ENCODE results near the gene OGDH.
A peak's percentile ranks its signal among the peaks of the same experiment; 100 is the strongest.
"Not testable (repeated sequence)": the region's sequence is repeated elsewhere in the genome, so short reads cannot be mapped to it uniquely, and the experiment has no call there.

Gene OGDH

DNA sequence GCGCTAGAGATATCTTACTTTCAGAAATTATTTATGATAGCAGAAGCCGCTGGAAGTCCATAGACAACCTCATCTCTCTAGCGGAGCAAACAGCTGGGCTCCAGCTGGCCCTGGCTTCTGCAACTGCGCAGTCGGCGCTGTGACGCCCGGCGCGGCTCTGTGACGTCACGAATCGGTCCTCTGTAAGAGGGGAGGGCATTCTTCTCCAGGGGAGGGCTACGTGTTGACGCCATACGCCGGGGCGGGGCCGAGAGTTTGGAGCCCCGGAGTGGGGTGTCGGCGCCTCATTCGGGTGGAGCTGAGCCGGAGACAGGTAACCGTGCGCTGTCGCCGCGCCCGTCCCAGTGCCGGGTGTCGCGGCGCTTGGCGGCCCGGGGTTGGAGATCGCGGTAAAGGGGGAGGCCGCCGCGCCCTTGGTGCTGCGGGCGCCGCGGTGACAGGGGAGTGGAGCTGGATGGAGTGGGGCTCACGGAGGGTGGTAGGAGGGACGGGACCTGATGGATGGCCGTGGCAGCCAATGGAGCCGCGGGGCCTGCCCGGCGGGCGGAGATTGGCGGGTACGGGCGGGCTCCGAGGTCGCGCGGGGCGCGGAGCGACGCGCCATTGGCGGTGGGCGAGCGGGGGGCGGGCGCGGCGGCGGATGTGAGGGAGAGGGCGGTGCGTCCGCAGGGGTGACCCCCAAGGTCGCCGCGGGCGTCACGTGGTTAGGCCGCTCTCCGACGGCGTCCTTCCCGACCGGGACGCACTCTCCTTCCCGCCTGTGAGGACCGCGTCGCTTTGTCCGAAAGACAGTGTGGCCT is at the start of gene OGDH:
Gene OGDH (plus strand): TSS at position 287 of the 800 bp plus-strand sequence. CDS start 17,717 bp downstream, outside the sequence.
- peak; percentile 97 for DNase-seq

DNA sequence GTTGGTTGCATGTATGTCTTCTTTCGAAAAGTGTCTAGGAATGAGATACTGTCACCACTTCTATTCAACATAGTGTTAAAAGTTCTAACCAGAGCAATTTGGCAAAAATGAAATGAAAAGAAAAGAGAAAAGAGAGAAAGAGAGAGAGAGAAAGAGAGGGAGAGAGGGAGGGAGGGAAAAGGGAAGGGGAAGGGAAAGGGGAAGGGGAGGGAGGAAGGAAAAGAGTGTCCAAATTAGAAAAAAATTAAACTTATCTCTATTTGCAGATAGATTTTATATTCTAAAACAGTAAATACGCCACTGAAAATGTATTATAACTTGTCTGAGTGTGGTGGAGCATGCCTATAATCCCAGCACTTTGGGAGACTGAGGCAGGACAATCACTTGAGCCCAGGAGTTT is 48.9 kb upstream of the OGDH start:
- no peak for DNase-seq

DNA sequence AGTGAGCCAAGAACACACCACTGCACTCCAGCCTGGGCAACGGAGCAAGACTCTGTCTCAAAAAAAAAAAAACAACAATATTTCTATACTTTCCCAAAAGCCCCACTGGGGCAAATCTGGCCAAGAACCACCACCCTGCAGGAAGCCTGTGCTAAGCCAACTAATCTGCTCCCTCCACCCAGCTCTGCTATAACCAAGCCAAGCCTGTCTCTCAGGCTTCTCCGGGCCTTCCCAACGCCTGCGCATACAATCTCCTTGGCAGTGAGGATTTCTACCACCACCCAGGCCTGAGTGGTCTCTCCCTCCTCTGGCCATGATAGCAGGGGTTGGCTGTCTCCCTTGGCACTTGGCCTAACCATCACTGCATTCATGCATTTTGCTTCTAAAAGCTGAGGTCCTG is 46.9 kb upstream of the OGDH start:
- peak; percentile 18 for DNase-seq

DNA sequence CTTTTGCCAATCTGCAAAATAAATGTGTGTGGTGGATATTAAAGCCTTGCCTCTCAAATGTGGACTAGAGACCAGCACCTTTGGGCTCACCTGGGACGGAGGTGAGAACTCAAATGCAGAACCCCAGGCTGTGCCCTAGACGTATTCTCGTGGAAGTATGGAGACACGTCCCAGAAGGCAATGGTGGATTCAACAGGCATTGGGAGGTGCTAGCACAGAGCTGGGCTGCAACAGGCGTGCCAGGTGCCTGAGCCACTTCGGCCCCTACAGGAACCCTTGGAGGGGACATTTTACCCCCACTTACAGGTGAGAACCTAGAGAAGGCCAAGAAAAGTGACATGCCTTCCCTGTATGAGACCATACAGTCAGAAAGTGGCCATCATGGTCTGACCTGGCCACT is 44.9 kb upstream of the OGDH start:
- no peak for DNase-seq

DNA sequence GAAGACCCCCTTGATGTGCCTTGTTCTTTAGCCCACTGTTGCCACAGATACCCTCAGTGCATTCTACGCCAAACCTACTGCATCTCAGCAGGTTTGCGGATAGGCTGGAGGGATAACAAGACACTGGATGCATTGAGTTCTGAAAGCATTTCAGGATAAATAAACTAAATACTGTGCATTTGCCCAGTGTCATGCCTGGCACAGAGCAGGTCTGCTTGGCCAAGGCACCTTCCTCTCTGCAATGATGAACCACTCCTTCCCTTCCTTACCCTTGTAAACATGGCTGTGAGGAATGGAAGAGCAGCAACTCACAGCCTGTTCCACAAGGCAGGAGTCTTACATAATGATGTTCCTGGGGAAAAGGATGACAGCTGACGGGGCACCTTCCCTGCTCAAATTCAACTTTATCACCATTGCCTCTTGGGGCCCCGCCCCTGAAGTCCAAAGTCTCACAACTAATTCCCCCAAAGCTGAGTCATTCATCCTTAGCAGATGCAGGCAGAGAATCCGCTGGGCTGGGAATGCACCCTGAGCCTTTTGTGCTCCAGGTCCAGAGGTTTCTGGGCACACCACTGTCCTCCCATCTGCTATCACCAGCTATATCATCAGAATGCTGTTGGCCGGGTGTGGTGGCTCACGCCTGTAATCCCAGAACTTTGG is 44.3 kb upstream of the OGDH start:
- DNase-seq: no peak

DNA sequence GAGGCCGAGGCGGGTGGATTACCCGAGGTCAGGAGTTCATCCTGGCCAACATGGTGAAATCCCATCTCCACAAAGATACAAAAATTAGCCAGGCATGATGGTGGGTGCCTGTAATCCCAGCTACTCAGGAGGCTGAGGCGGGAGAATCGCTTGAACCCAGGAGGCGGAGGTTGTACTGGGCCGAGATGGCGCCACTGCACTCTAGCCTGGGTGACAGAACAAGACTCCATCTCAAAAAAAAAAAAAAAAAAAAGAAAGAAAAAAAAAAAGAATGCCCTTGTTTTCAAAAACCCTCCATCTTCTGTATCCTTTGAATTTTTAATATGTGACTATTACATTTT is 43.8 kb upstream of the OGDH start:
- DNase-seq: not testable (repeated sequence)

DNA sequence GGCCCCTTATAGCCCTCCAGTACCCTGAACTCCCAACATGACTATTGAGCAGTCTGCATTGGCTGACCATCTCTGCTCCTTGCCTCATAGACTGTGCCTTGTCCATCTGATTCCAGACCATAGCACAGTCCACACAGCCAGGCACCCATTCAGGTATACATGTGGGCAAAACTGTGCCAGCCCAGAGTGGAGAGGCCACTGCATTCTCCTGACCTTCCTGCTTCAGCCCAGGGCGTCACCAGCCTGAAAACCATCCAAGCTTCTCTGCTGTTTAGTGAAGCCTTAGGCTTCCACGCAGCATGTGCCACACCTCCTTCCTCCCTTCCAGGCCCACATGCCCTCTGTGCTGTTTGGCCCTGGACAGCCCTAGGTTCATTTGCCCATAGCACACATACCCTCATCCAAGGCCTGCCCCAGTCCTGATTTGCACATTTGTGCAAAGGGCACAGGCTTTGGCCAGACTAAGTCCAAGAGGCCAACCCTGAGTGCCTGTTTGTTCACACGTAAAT is 43.2 kb upstream of the OGDH start:
- DNase-seq: no peak

DNA sequence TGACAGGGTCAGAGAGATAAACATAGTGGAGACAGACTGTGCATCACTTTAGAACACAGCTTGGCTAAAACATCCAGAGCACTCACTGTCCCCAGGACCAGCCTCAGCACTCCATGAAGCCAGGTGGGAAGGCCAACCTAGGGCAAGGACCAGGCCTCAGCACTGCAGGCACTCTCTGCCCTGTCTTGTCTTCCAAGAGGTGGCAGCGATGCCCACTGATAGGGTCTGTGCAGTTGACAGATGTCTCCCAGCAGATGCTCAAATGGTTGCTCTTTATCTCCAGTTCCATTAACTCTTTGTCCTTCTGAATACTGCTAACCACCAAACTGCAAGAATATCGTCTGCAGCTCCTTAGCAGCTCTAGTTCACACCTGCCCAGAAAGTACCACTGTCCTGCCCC is 41.8 kb upstream of the OGDH start:
- no peak for DNase-seq

DNA sequence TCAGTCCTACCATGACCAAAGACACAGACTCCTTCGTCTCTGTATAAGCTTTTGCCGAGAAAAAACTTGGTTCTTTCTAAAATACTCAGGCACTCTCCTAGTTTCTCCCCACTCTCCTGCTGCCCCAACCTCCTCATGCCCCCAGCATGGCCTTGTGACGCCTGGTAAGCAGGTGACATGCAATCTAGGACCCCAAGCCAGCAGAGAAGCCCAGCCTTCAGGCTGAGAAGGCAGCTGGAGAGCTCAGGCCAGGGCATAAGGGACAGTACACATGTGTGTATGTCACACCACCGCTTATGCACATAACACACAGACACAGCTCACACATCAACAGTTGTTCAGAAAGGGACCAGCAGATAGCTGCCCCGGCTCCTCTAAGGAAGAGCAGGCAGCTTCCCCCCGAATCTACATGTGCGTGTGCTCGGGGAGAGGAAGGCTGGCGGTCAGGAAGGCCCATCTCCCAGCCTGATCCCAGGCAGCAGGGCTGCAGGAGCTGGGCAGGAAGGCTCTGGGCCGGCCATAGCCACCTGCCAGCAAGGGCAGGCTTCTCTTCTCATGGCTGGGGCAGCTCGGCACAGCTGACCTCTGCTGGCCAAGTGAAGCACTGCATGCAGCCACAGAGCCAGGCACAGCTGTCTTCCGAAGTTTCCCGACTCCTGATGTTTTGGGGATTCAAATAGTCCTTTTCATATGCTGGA is 41.2 kb upstream of the OGDH start:
- no peak for DNase-seq

DNA sequence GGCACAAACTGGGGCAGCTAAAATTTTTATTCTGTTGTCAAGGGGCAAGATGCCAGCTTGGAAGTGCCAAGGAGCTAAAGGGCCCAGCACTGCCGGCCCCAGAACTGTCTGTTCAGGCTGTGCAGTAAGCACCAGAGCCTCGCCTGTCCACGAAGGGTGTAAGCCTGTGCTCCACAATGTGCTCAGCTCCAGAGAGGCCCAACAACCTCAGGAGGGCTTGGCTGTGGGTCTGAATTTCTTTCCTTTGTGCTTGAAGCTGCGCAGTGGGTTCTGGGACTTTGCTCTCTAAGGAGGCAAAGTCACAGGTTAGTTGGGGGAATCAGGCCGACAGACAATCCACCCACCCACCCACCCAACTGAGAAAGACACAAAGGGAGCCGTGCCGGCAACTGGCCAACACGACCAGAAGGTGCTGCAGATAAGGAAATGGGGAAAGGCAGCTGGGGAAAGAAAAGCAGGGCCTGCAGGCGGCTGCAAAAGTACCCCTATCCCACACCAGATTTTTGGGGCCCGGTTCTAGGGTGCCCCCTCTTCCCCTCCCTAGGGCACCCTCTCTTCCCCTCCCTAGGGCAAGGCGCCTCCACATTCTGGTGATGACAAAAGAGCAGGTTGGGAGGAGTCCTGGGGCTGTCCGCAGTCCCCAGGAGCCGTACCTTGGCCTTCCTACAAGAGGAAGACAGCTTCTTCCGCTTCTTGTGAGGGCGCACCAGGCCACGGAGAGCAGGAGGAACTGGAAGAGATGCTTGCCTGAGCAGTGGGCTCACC is 40.5 kb upstream of the OGDH start:
- no peak for DNase-seq

DNA sequence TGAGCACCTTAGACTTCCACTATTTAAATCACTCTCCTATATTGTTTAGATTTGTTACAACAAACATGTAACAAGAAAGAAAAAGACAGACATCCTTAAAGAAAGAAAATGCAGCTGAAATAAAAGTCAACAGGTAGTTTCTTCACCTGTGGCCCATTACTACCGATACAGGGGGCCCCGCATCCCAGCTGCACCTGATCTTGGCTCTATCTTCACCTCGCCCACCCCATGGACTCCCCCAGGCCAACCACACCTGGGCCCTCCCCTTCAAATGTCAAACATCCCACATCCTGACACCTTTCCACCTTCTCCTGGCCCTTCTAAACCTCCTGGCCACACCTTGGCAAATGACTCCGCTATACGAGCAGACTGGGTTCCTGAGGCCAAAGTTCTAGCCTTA is 39.7 kb upstream of the OGDH start:
- DNase-seq: no peak

DNA sequence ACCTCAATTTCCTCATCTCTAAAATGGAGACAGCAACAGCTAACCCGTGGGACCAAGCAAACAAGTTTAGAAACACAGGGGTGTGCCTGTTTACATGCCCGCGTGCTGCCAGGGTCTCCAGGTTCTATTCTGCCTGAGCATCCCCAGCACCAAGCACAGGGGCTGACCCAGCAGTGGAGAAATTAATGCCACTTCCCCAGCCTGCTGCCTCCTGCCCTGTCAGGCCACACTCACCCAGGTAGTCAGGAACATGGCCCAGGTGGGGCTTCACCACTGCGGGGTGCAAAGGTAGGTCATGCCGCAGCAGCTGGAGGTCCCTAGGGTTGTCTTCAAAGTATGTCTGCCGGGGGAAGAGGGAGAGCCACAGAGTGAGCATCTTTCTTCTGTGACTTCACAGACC is 38.5 kb upstream of the OGDH start:
- DNase-seq: no peak

DNA sequence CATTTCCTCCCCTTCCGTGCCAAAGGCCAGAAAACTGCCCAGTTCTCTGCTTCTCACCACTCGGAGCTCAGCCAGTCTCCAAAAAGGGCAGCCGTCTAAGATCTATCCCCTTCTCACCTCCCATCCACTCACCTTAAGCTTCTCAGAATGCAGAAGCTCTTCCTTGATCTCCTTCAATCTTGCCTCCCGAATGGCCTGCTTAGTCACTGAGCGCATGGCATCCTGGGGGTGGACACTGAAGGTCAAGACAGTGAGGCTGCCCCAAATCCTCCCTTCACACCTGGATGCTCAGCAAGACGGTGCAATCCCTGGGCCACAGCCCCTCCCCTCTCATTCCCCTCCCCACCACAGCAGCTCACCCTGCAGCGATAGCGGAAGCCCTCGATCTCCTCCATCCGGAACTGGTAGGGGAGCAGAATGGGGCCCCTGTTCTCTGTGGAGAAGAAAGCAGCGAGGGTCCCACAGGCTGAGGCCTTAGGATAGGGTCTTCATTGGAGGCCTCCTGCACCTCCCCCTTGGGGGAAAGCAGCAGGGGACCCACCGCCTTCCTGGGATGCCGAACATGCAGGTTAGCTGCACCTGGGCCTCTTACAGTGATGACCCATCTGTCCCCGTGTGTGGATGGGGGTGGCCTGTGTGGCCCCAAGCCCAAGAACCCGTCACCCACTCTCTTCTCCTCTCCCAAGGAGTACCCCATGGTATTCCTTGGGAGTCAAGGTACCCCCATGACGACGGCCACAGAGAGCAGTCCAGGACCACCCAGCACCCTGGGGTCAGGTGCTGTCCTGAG is 37.5 kb upstream of the OGDH start:
- DNase-seq: no peak

DNA sequence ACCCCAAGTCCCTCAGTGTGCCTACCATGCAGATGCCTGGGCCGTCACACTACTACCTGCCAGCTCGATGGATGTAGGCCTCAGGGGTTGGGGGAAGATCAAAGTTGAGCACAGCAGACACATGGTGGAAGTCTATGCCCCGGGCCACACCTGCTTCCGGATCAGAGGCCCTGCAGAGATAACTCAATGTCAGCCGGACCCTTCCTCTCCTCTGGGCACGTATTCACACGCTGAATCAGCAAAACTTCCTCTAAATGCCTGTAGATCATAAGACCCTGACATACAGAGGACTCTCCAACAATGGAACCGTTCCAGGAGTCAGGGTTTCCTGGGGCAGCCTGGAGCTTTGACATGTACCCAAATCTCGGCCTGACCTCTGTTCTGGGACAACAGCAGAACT is 36.5 kb upstream of the OGDH start:
- DNase-seq: no peak

DNA sequence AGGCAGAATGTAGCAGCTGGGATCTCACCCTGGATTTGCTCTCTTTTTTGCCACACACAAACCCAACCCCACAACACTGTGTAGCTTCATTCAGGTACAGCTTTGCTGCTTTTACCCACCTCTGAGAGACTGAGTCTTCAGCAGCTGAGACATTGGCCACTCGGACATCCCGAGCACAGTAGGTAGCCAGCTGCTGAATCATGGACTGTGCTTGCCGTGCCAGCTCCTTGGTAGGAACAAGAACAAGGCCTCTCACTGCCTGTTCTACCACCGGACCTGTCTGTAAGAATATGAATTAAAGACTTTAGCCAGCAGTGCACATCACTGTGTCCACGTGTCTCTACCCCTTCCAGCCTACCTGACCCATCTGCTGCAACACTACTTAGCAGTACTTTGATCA is 33.7 kb upstream of the OGDH start:
- no peak for DNase-seq

DNA sequence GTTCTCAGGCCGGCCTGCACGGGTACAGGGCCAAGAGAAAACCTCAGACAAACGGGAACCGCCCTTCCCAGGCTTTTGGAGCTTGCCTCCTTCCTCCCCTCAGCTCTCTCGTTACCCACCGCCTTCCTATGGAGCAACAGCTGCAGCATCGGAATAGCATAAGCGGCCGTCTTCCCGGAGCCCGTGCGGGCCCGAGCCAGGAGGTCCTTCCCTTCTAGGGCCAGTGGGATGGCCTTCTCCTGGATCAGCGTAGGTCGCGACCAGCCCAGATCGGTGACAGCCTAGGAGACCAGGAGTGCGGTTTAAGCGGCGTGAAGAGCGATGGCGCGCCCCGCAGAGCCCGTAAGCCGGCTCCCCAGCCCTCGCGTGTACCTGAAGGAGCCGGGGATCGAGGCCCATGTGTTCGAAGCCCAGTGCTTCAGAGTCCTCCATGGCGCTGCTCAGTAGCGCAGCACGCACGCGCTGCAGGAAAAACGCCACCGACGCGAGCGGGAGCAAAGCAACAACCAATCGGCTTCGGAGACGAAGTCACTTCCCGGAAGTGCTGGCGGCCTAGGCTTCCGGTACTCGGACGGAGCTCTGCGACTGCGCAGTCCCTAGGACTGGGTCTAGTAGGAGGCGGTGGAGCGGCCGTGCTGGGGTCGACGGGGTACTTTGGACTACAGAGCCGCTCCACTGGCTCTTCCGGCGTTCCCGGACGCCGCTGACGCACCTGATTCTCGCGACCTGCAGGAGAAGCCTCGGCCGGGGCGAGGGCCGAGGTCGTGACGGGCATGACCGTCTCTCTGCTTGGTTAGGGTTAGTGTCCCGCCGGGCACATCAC is 32.8 kb upstream of the OGDH start, which contains the start of gene DDX56:
Gene DDX56 (minus strand): TSS at position 445 of the 823 bp plus-strand sequence. CDS start 13 bp downstream, at position 432.
- DNase-seq: peak; percentile 86

DNA sequence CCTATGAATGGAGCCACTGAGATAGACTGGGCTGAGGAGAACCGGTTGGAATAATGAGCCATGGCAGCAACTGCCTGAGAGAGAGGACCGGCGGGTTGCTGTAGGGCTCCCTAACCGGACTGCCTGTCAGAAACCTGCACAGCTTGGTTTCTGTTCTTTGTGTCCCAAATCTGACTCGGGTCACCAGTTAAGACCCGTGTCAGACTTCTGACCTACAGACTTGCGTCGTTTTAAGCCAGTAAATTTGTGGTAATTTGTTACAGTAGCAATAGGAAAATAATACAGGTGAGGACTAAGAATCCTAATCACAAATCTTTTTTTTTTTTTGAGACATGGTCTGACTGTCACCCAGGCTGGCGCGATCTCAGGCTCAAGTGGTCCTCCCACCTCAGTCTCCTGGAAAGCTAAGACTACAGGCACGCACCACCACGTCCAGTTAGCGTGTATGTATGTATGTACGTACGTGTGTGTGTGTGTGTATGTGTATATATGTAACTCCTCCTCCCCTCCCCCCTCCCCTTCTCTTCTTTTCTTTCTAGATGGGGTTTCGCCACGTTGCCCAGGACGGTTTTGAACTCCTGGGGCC is 32.0 kb upstream of the OGDH start:
- no peak for DNase-seq

DNA sequence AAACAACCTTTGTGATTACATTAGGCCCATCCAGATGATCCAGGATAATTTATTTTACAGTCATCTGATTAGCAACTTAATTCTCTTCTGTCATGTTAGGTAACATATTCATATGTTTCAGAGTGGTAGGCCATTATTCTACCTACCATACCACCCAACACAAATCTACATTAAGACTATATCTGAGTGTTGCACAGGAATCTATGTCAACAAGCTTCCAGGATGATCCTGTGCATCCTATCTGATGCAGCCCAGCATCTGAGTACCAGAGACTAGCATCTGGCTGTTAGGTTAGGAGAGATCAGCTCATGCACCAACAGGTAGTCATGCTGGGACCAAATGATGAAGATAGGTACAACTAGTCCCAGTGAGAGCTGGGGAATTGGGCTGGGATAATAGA is 31.4 kb upstream of the OGDH start:
- DNase-seq: no peak

DNA sequence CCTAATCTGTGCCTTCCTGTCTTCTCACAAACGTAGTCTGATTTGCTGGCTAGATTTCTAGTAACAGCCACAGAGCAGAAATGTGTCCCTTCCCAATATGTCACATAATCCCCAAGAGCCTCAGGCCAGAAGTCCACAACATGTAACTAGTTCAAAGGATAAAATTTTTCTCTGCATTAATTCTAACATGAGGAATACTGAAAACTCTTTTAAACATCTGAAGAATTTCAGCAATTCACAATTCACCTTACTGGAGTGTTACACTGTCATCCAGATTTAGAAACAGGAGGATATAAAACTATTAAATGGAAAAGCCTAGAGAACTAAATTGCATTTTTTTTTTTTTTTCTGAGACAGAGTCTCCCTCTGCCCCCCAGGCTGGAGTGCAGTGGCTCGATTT is 30.2 kb upstream of the OGDH start:
- DNase-seq: no peak

DNA sequence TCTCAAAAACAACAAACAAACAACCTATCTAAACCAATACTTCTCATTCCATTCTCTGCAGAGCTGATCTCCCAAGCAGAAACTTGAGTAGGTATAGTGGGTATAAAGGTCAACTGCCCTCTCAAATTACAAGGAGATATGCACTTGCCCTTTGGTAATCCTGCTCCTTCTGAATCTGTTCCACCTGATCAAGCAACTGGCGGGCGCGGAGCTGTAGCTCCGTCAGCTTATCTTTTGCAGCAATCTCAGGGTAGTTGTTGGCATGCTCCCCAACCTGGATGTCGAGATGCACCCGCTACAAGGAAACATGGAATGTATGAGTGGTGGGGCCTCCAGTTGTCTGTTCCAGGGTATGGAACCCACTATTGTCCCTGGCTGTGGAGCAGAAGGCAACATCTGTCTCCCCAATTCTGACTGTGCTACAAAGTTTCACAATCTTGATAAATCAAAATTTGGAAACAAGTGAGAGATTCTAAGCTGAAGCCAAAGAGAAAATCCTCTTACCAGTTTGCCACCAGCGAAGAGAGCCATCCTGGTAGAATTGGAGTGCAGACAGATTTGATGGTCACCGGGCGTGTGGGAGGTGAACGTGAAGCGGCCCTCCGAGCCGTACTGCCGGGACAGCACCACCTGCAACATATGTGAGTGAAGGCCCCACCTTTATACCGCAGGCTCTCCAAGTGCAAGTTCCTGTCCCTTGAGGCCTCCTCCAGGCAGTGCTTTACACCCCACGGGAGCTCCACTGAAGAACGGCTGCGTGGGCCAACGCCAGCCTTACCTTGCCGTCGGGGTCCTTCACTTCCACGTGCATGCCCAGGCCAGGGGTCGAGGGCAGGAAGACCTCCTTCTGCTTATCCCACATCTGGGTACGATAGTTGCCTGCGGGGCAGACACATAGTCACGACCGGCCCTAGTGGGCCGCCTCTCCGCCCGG is 25.2 kb upstream of the OGDH start:
- DNase-seq: no peak
